GM12878 (cell line): ENCODE data around the gene BACE1-AS.

Source experiments
- CBFB ChIP-seq: IDR thresholded peaks from 2 replicates; pipeline ENCODE4 v1.6.1; 2016; ENCODE audit warnings: antibody characterized with exemption, low read depth
- E4F1 ChIP-seq: fragments of 450-650 bp; IDR thresholded peaks from 2 replicates; pipeline ENCODE4 v1.6.1; 2018; ENCODE audit warnings: borderline replicate concordance, mild to moderate bottlenecking; ENCODE audit not compliant: partially characterized antibody
- EGR1 ChIP-seq, 2 experiments: IDR thresholded peaks; 1 replicate in 1 of 2; 2 replicates in 1 of 2; pipeline ENCODE4 v1.6.1; 2011 to 2012; ENCODE audit warnings: low read depth in 2 of 2, low read length in 2 of 2, borderline replicate concordance in 1 of 2, mild to moderate bottlenecking in 1 of 2, moderate library complexity in 1 of 2
- ELK1 ChIP-seq: IDR thresholded peaks from 2 replicates; pipeline ENCODE4 v1.6.1; 2012; ENCODE audit warnings: low read depth, low read length, improper control_type of control experiment
- EP300 ChIP-seq, 2 experiments: fragments of 150-350 bp in 1 of 2; IDR thresholded peaks; 2 replicates each; pipeline ENCODE4 v1.6.1; 2011 to 2012; ENCODE audit warnings: low read depth in 2 of 2, low read length in 2 of 2, borderline replicate concordance in 1 of 2, improper control_type of control experiment in 1 of 2, inconsistent platforms in 1 of 2; ENCODE audit not compliant: control insufficient read depth in 1 of 2
- FOXM1 ChIP-seq: IDR thresholded peaks from 2 replicates; pipeline ENCODE4 v1.6.1; 2012; ENCODE audit warnings: low read depth, mild to moderate bottlenecking, inconsistent platforms, low read length, moderate library complexity
- MTA3 ChIP-seq: IDR thresholded peaks from 2 replicates; pipeline ENCODE4 v1.6.1; 2012; ENCODE audit warnings: low read length, inconsistent platforms, borderline replicate concordance
- MXI1 ChIP-seq: fragments of 150-350 bp; IDR thresholded peaks from 2 replicates; pipeline ENCODE4 v1.6.1; 2011; ENCODE audit warnings: low read depth, mild to moderate bottlenecking, inconsistent platforms, low read length, improper control_type of control experiment
- POLR2A ChIP-seq: IDR thresholded peaks from 2 replicates; pipeline ENCODE4 v1.6.1; 2011; ENCODE audit warnings: low read depth, mild to moderate bottlenecking, low read length
- POLR2AphosphoS5 ChIP-seq: IDR thresholded peaks from 2 replicates; pipeline ENCODE4 v1.6.1; 2011; ENCODE audit warnings: mild to moderate bottlenecking, low read length, inconsistent platforms
- YY1 ChIP-seq: IDR thresholded peaks from 2 replicates; pipeline ENCODE4 v1.6.1; 2011; ENCODE audit warnings: low read depth, mild to moderate bottlenecking, low read length
- ZBTB40 ChIP-seq: fragments of 450-650 bp; IDR thresholded peaks from 2 replicates; pipeline ENCODE4 v1.6.1; 2016; ENCODE audit warnings: mild to moderate bottlenecking, moderate library complexity, borderline replicate concordance
- TF ChIP-seq, protein P1 (sequence below): fragments of 150-350 bp; IDR thresholded peaks from 2 replicates; pipeline ENCODE4 v1.6.1; 2016; ENCODE audit warnings: low read depth, low read length
- TF ChIP-seq, protein P2 (sequence below): IDR thresholded peaks from 2 replicates; pipeline ENCODE4 v1.6.1; 2011; ENCODE audit warnings: low read depth, mild to moderate bottlenecking, low read length, moderate library complexity, borderline replicate concordance; ENCODE audit errors: extremely low read depth

GRCh38 chr11:117289795-117290194, 1.4 kb upstream of the BACE1-AS start:
- TF ChIP-seq EGR1 (IDR thresholded peaks at IDR 0.05; ENCODE audit: borderline replicate concordance in 1 of 2, low read depth in 2 of 2, low read length in 2 of 2) (no peak), MXI1 (no peak), FOXM1 (no peak), ELK1 (no peak), ZBTB40 (no peak), POLR2A (no peak), E4F1 (no peak), CBFB (no peak), EP300 (IDR thresholded peaks at IDR 0.05; ENCODE audit: borderline replicate concordance in 1 of 2, control insufficient read depth in 1 of 2, low read depth in 2 of 2, low read length in 2 of 2) (no peak), MTA3 (no peak), POLR2AphosphoS5 (no peak), YY1 (no peak)
- TF ChIP-seq, protein P1, sequence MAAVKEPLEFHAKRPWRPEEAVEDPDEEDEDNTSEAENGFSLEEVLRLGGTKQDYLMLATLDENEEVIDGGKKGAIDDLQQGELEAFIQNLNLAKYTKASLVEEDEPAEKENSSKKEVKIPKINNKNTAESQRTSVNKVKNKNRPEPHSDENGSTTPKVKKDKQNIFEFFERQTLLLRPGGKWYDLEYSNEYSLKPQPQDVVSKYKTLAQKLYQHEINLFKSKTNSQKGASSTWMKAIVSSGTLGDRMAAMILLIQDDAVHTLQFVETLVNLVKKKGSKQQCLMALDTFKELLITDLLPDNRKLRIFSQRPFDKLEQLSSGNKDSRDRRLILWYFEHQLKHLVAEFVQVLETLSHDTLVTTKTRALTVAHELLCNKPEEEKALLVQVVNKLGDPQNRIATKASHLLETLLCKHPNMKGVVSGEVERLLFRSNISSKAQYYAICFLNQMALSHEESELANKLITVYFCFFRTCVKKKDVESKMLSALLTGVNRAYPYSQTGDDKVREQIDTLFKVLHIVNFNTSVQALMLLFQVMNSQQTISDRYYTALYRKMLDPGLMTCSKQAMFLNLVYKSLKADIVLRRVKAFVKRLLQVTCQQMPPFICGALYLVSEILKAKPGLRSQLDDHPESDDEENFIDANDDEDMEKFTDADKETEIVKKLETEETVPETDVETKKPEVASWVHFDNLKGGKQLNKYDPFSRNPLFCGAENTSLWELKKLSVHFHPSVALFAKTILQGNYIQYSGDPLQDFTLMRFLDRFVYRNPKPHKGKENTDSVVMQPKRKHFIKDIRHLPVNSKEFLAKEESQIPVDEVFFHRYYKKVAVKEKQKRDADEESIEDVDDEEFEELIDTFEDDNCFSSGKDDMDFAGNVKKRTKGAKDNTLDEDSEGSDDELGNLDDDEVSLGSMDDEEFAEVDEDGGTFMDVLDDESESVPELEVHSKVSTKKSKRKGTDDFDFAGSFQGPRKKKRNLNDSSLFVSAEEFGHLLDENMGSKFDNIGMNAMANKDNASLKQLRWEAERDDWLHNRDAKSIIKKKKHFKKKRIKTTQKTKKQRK = no peak
- TF ChIP-seq, protein P2, sequence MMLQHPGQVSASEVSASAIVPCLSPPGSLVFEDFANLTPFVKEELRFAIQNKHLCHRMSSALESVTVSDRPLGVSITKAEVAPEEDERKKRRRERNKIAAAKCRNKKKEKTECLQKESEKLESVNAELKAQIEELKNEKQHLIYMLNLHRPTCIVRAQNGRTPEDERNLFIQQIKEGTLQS = no peak
